HG03175 (cell line): ENCODE measurements around the gene LDB2.

ENCODE experiments used
- ATAC-seq: cut with Tn5 transposase; IDR thresholded peaks from one replicate; pipeline ENCODE4 v1.9.1; 2021; ENCODE audit warnings: mild to moderate bottlenecking, moderate library complexity; ENCODE audit not compliant: unreplicated experiment

The LDB2 gene

GRCh38 chr4:16608611-16609125 lies 289.8 kb downstream of the LDB2 start:
- no peak for ATAC-seq

DNA sequence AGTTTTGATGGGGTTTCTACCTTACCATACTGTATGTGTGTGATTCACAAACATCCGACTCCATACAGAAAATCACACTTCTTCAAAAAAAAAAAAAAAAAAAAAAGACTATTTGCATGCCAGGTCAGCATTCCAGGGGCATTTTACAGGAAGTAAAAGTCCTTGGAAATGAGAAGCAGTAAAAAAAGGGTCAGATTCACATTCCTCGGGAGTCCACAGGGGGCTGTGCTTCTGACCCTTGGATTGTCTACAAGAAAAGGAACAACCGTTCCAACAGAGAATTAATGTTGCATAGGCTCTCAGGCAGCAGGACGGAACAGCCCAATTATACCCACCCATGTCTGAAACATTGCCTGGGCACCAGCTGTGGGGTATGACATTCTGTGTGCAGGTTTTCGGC lies 290.3 kb downstream of the LDB2 start:
- ATAC-seq: no peak

DNA sequence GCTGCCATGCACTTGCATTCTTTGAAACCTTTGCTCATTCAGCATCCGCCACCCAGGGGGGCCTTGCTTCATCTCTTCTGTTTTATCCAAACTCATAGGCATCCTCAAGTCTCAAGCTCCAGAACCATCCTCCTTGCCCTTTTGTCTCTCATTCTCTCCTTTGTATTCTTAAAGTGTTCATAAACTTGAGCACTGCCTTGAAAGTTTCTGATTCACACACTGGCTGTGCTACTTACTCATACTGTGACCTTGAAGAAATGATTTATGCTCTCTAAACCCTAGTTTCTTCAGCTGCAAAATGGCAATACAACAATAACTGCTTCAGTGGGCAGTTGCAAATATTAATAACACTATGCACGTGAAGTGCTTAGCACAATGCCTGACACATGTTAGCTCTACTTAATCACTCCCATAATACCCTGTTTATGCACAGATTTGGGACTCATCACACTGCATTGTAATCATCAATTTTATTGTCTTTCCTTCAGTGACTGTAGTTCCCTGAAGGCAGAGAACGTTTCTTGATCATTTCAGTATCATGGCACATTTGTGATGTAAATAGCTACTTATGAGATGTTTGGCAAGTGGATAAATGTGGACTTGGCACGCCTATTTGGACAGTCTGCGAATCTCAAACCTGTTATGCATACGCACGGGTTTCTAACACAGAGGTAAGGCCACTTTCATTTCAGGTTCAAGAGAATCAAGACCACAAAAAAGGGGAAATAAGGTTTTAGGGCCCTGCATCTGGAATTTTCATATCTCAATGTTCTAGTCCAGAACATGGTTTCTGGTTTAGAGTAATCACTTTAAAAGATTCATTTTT lies 291.0 kb downstream of the LDB2 start:
- ATAC-seq: no peak

DNA sequence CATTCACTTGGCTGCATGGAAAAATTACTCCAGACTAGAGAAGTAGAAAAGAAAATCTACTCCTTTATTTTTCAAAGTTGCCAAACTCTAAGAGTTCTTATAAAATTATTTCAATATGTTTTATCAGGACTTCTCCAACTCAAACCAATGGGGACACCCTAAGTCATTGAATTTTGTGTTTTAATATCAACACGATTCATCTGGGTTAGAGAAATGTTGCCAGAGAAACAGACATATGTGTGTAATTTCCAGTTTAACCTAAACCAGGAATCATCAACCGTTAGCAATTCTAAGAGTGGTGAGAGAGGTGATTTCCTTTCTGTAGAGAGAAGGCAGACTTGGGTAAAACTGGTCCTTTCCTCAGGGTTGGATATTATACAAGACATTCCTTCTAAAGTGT lies 291.8 kb downstream of the LDB2 start:
- ATAC-seq: no peak

DNA sequence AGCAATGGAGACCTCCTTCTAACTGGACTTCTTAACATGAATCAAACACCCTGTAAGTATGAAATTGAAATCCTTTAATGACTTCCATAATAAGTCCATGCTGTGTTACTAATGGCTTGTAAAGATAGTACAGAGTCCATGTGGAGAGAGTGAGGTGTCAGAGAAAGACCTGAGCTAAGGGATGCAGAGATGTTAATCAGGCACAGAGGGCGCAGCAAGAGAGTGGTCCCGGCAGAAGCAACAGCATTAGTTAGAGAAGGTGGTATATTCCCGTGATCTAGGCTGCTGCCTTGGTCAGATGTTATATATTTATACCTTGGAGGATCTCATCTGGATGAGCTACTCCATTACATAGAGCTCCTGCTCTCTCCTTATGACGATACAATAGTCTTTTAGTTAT lies 295.3 kb downstream of the LDB2 start:
- ATAC-seq: no peak

DNA sequence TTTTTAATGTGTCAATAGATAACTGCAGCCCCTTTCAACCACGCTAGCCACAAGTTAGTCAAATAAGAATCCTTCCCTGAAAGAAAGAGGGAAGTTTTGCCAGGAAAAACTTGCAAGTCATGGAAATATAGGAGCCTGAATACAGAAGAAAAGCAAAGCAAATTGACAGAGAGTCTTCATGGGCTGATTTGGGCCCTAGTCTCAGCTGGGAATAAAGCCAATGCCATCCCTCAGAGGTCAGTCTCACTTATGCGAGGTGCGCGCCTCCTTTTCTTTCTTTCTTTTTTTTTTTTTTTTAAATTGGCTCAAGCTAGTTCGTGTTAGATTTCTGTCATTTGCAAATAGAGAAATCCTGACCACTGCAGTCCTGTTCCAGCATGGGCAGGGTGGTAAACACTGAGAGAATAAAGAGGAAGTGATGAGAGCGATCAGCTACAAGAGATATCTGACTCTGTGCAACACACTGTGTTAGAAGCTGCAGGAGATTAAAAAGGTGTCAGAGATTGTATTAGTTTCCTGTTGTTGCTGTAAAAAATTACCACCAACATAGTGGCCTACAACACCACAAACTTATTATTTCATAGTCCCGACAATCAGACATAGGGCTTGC lies 299.7 kb downstream of the LDB2 start:
- no peak for ATAC-seq

DNA sequence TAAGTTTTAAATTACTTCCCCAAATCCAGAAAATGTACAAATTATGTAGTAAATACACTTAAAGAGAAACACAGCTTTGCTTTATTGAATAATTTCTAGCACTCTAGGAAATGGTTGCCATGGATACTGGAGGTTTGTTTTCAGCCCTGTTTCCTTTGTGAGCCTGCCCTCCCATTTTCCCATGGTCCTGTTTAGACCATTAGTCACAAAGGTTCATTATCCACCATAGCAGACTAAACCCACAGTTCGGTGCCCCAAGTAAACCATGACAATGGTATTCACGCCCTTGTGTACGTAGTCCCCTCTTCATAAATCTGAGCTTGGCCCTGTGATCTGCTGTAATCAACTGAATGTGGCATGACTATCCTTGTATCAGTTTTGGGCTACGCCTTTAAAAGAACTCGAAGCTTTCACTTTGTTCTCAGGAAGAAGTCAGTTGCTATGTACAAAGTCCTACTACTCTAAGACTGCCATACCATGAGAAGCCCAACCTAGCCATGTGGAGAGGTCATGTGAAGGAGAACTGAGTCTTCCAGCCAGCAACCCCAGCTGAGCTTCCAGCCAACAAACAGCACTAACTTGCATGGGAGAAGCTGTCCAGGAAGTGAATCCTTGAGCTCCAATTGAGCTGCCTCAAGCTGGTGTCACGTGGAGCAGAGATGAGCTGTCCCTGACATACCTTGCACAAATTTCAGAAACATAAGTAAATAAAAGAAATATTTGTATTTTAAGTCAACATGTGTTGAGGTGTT lies 300.4 kb downstream of the LDB2 start:
- no peak for ATAC-seq

- no peak for ATAC-seq
Measured at GRCh38 chr4:16597443-16597842, 301.0 kb downstream of the LDB2 start.

DNA sequence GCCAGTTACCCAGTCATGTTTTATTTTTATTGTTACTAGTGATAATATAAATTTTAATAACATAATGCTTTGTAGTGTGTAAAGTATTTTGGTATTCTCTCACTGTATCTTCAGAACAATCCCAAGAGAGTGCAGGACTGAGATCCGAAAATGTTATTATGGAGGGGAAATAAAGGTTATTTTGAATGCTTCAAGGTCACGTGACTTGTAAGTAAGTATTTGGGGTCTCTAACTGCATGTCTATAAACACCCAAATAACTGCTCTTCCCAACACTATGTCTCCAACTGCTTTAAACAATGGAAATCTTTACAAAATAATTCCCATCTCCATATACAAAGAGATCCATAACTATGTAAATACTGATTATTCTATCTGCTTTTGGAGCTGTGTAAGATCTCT lies 302.2 kb downstream of the LDB2 start:
- ATAC-seq: no peak

- ATAC-seq: no peak
Measured at GRCh38 chr4:16594128-16594527, 304.3 kb downstream of the LDB2 start.

- ATAC-seq: no peak
Measured at GRCh38 chr4:16593386-16593785, 305.1 kb downstream of the LDB2 start.

DNA sequence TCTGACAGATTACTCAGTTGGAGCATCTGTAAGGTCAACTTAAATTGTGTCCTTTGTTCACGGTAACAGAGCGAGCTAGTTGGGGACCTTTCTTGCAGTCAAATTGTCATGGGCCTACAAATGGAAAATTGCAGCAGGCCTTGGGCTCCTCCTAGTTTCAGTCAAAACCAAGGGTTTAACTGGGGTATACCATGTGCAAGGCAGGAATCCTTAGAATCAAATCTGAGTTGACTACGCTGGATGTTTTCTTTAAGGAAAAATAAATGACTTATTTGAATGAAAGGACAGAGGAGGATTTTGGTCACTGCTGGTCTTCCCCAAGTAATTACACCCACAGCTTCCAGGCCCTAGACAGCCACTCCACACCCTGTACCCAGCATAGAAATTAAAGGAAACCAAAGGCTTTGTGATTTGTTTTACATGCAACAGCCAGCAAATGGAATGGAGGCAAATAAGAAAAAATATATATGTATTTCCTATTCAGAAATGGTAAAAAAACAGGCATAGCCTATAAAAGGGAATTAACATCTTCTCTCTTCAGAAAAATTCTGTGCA lies 307.1 kb downstream of the LDB2 start:
- ATAC-seq: no peak

- no peak for ATAC-seq
Measured at GRCh38 chr4:16590797-16591196, 307.6 kb downstream of the LDB2 start.

DNA sequence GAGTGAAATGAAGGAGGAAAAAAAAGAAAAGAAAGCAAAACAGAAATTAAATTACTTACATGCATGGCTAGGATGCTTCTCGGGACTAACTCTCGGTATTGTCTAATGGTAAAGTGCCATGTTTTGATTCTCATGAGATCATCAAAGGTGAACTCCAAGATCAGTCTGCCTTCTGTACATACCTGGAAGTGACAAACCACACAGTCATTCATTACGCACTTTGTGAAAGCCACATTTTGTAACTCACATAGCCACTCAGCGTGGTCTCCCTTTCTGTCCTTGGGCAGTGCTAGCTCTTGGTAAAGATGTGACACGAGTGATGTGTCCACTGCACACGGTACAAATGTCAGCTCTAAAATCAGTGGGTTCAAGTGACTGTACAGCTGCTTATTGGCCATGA lies 309.8 kb downstream of the LDB2 start:
- no peak for ATAC-seq

DNA sequence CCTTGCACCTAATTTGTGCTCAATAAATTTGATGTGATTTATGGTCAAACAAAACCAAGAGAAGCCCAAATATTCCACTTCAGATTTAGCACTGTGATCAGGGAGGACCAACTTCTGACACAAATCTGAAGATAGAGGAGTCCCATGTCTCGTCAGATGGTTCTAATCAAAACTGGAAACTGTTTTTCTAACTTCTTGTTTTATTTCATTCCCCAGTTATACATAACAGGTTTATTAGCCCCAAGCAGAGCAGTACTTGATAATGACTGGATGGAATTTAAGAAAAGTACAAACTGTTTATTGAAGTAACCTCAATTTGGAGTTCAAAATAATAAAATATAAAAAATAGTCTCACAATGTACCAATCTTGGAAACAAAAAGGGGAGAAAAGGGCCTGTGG lies 310.3 kb downstream of the LDB2 start:
- ATAC-seq: no peak

DNA sequence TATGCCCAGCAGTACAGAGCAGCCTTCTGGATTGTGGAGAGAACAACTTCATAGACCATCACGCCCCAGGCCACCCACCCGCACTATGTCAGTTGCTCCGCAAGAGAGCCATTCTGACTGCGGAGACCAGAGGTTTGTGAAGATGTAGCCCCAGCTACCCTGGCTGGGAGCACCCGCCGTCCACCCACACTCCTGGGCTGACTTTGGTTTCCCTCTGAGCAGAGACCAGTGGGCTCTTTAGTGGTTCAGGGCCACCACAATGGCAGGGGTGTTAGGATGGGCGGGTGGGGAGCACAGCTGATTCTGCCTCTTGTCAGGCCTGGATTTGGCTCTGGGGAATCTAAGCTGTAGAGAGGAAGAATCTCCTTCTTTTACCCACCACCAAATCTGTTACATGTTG lies 313.4 kb downstream of the LDB2 start:
- ATAC-seq: no peak

DNA sequence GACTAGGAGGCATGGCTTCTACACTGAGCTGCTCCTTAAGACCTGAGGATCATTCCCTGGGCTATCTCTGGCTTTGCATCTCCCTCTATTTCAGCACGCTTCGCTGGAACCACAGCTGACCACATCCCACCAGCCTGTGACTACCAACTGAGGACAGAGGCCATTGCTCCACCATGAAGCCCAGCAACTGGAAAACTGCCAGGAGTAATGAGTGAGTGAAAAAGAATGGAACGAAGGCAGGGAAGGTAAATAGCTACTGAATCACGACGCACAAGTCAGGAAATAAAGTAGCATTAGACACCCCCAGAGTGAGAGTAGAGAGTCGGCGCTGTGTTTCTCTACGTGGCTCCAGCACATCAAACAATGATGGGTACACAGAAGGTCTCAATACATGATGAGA lies 314.7 kb downstream of the LDB2 start:
- no peak for ATAC-seq

DNA sequence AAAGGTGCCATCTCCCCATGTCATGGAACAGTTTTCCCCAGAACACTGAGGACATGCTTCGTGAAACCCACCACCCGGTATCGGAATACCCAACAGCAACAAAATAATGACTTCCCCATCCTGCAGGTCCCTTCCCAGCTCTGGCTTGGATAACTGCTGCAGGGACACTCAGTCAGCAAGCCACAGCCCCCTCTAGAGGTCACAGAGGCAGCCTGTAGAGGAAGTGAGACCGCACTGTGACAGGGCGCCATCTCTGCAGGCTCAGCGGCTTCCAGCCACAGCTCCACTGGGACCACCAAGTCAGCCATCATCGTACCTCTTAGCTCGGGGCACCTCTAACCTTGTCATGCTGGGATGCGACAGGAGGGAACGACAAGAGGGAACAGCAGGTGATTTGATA lies 315.9 kb downstream of the LDB2 start:
- no peak for ATAC-seq

GRCh38 chr4:16582036-16582435 lies 316.4 kb downstream of the LDB2 start:
- no peak for ATAC-seq

GRCh38 chr4:16581117-16581516 lies 317.3 kb downstream of the LDB2 start:
- ATAC-seq: no peak

GRCh38 chr4:16580514-16580913 lies 317.9 kb downstream of the LDB2 start:
- ATAC-seq: no peak
